WTC11 (cell line): ENCODE data around the gene RUFY2. TPM values are rescaled to one million over a fixed set of nuclear protein-coding genes. Genes with fewer than 3 reads are reported as not detected.
A peak's percentile ranks its signal among the peaks of the same experiment; 100 is the strongest.

Experiments
- ATAC-seq: fragments of 200-7000 bp; cut with Tn5 transposase; 2 replicates; pipeline ENCODE4 v1.10.0; 2021; ENCODE audit warnings: mild to moderate bottlenecking, moderate library complexity
- CTCF ChIA-PET: fragments of 300-600 bp; sonication (Branson Sonifier 250); formaldehyde crosslinking; loops from one replicate; lab custom pipeline; 2021; ENCODE audit warnings: antibody characterized with exemption; lab: Charles Lee
- POLR2A ChIA-PET: fragments of 350-600 bp; sonication (Branson Sonifier 250); formaldehyde crosslinking; loops from one replicate; lab custom pipeline; 2021; ENCODE audit warnings: antibody characterized with exemption; lab: Charles Lee
- DNase-seq: peaks from one replicate; pipeline ENCODE4 v3.0.0; 2021; ENCODE audit warnings: low spot score
- H3K27ac Mint-ChIP-seq: 2 replicates; pipeline ENCODE4 v1.8.0; 2021; ENCODE audit warnings: mixed read lengths
- H3K27me3 Mint-ChIP-seq: 2 replicates; pipeline ENCODE4 v1.8.0; 2021; ENCODE audit warnings: low read depth, mild to moderate bottlenecking, moderate library complexity, mixed read lengths
- H3K36me3 Mint-ChIP-seq: 2 replicates; pipeline ENCODE4 v1.8.0; 2021; ENCODE audit warnings: mixed read lengths
- H3K4me1 Mint-ChIP-seq: 2 replicates; pipeline ENCODE4 v1.8.0; 2022; ENCODE audit warnings: mixed read lengths
- H3K4me3 Mint-ChIP-seq: 2 replicates; pipeline ENCODE4 v1.8.0; 2021; ENCODE audit warnings: mild to moderate bottlenecking, moderate library complexity, mixed read lengths
- H3K9me3 Mint-ChIP-seq: 2 replicates; pipeline ENCODE4 v1.8.0; 2021; ENCODE audit warnings: mixed read lengths
- ATF1 ChIP-seq: sonication (generic); formaldehyde crosslinking; IDR thresholded peaks from 2 replicates; pipeline ENCODE4 v1.8.1; 2023; ENCODE audit warnings: mild to moderate bottlenecking, moderate library complexity, missing genetic modification reagents
- CTCF ChIP-seq: fragments of 200-600 bp; IDR thresholded peaks from 2 replicates; pipeline ENCODE4 v1.8.0; 2022; ENCODE audit warnings: antibody characterized with exemption
- ESRRA ChIP-seq: sonication (generic); formaldehyde crosslinking; IDR thresholded peaks from 2 replicates; pipeline ENCODE4 v1.8.1; 2022; ENCODE audit warnings: mild to moderate bottlenecking, missing genetic modification reagents, borderline replicate concordance
- ETV6 ChIP-seq: sonication (generic); formaldehyde crosslinking; IDR thresholded peaks from 2 replicates; pipeline ENCODE4 v1.8.1; 2022; ENCODE audit warnings: mild to moderate bottlenecking, missing genetic modification reagents
- IRF2 ChIP-seq: sonication (generic); formaldehyde crosslinking; IDR thresholded peaks from 2 replicates; pipeline ENCODE4 v1.8.0; 2022; ENCODE audit warnings: low read depth, missing genetic modification reagents, borderline replicate concordance
- JUN ChIP-seq: sonication (generic); formaldehyde crosslinking; IDR thresholded peaks from 2 replicates; pipeline ENCODE4 v1.8.0; 2023; ENCODE audit warnings: mild to moderate bottlenecking, missing genetic modification reagents
- MAX ChIP-seq: sonication (generic); formaldehyde crosslinking; IDR thresholded peaks from 2 replicates; pipeline ENCODE4 v1.8.0; 2022; ENCODE audit warnings: mild to moderate bottlenecking, missing genetic modification reagents
- NR3C1 ChIP-seq: sonication (generic); formaldehyde crosslinking; conservative IDR thresholded peaks from 2 replicates; pipeline ENCODE4 v1.8.1; 2023; ENCODE audit warnings: low read depth, mild to moderate bottlenecking, missing genetic modification reagents
- RELA ChIP-seq: sonication (generic); formaldehyde crosslinking; IDR thresholded peaks from 2 replicates; pipeline ENCODE4 v1.8.1; 2022; ENCODE audit warnings: missing genetic modification reagents, mild to moderate bottlenecking, borderline replicate concordance
- SMAD3 ChIP-seq: sonication (generic); formaldehyde crosslinking; IDR thresholded peaks from 2 replicates; pipeline ENCODE4 v1.8.0; 2022; ENCODE audit warnings: missing genetic modification reagents, mild to moderate bottlenecking, borderline replicate concordance
- SOX15 ChIP-seq: fragments of 250-450 bp; sonication (Bioruptor Pico); IDR thresholded peaks from 2 replicates; pipeline ENCODE4 v1.9.0; 2021; ENCODE audit warnings: mild to moderate bottlenecking
- TP53 ChIP-seq: sonication (generic); formaldehyde crosslinking; IDR thresholded peaks from 2 replicates; pipeline ENCODE4 v1.8.1; 2023; ENCODE audit warnings: mild to moderate bottlenecking, missing genetic modification reagents
- USF1 ChIP-seq: sonication (generic); formaldehyde crosslinking; IDR thresholded peaks from 2 replicates; pipeline ENCODE4 v1.8.0; 2022; ENCODE audit warnings: mild to moderate bottlenecking, missing genetic modification reagents
- ZNF232 ChIP-seq: sonication (generic); formaldehyde crosslinking; IDR thresholded peaks from 2 replicates; pipeline ENCODE4 v1.8.0; 2022; ENCODE audit warnings: mild to moderate bottlenecking, missing genetic modification reagents
- ZNF317 ChIP-seq: sonication (generic); formaldehyde crosslinking; IDR thresholded peaks from 2 replicates; pipeline ENCODE4 v1.8.1; 2023; ENCODE audit warnings: low read depth, mild to moderate bottlenecking, moderate library complexity, missing genetic modification reagents, borderline replicate concordance
- ZNF416 ChIP-seq: fragments of 250-450 bp; sonication (Bioruptor Pico); IDR thresholded peaks from 2 replicates; pipeline ENCODE4 v1.9.0; 2021; ENCODE audit warnings: mild to moderate bottlenecking, inconsistent platforms
- ZSCAN18 ChIP-seq: fragments of 250-450 bp; sonication (Bioruptor Pico); IDR thresholded peaks from 2 replicates; pipeline ENCODE4 v2.1.2; 2022; ENCODE audit warnings: mild to moderate bottlenecking, moderate library complexity
- total RNA-seq: library from RNA; stranded (reverse); gene quantifications from 3 replicates; pipeline ENCODE4 v1.2.3, GENCODE V29; 2021
- TF ChIP-seq, protein P1 (sequence below): sonication (generic); formaldehyde crosslinking; IDR thresholded peaks from 2 replicates; pipeline ENCODE4 v1.8.1; 2023; ENCODE audit warnings: mild to moderate bottlenecking, missing genetic modification reagents, moderate library complexity
- TF ChIP-seq, protein P2 (sequence below): sonication (generic); formaldehyde crosslinking; IDR thresholded peaks from 2 replicates; pipeline ENCODE4 v1.8.1; 2023; ENCODE audit warnings: mild to moderate bottlenecking, moderate library complexity, missing genetic modification reagents
- TF ChIP-seq, protein P3 (sequence below): sonication (generic); formaldehyde crosslinking; IDR thresholded peaks from 2 replicates; pipeline ENCODE4 v1.8.0; 2022; ENCODE audit warnings: mild to moderate bottlenecking, missing genetic modification reagents
- TF ChIP-seq, protein P4 (sequence below): sonication (generic); formaldehyde crosslinking; IDR thresholded peaks from 2 replicates; pipeline ENCODE4 v1.8.0; 2022; ENCODE audit warnings: mild to moderate bottlenecking, missing genetic modification reagents

Gene RUFY2
- total RNA-seq, 1 experiment from 2014 or later = 10.3 TPM

GRCh38 chr10:68333440-68334431, 73.3 kb downstream of the RUFY2 start:
- H3K36me3 Mint-ChIP-seq = peaks cover 44% of the 10 kb centered on the region
- H3K9me3 Mint-ChIP-seq = no peaks in the 10 kb centered on the region
- ChIA-PET CTCF (interaction anchor here (1.2 to 2.1 kb wide), 3 partner anchors 15 to 121 kb away, joined by 5 to 16 read pairs (median 10); no protein-coding TSS in a partner anchor), POLR2A (interaction anchor here (1.1 to 4.6 kb wide), 5 partner anchors 11 to 110 kb away, joined by 3 to 42 read pairs (median 7); partner anchors contain the start of gene ATOH7)
- ATAC-seq = no peak
- peak overlapping the region; percentile 99 for H3K4me3 Mint-ChIP-seq
- H3K27ac Mint-ChIP-seq = peak overlapping the region; percentile 99
- DNase-seq = no peak
- TF ChIP-seq ZSCAN18 (CRISPR knock-in tag) (no peak), USF1 (CRISPR knock-in tag) (peak; percentile 63; the same call in 1 of the 2 replicates)
- TF ChIP-seq, protein P1, sequence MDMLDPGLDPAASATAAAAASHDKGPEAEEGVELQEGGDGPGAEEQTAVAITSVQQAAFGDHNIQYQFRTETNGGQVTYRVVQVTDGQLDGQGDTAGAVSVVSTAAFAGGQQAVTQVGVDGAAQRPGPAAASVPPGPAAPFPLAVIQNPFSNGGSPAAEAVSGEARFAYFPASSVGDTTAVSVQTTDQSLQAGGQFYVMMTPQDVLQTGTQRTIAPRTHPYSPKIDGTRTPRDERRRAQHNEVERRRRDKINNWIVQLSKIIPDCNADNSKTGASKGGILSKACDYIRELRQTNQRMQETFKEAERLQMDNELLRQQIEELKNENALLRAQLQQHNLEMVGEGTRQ = peak; percentile 67
- TF ChIP-seq, all 79 proteins: peak for 2
- Mint-ChIP-seq H3K4me1 (peaks cover 47% of the 10 kb centered on the region), H3K27me3 (no peaks in the 10 kb centered on the region; the same call in 1 of the 2 replicates)

GRCh38 chr10:68333058-68333395, 74.0 kb downstream of the RUFY2 start:
- ChIA-PET POLR2A (interaction anchor here (0.7 to 4.6 kb wide), 7 partner anchors 12 to 545 kb away, joined by 3 to 42 read pairs (median 7); partner anchors contain the start of gene ATOH7), CTCF (interaction anchor here (1.8 to 2.1 kb wide), 2 partner anchors 16 to 120 kb away, joined by 10 to 16 read pairs; no protein-coding TSS in a partner anchor)
- H3K9me3 Mint-ChIP-seq = no peaks in the 10 kb centered on the region
- H3K27me3 Mint-ChIP-seq = no peaks in the 10 kb centered on the region; the same call in 1 of the 2 replicates
- ATAC-seq = no peak
- no peak for DNase-seq
- TF ChIP-seq ETV6 (CRISPR knock-in tag) (no peak), RELA (CRISPR knock-in tag) (no peak), ATF1 (CRISPR knock-in tag) (no peak), ZNF232 (no peak), SMAD3 (CRISPR knock-in tag) (no peak), TP53 (CRISPR knock-in tag) (no peak), ESRRA (CRISPR knock-in tag) (no peak), MAX (no peak), NR3C1 (CRISPR knock-in tag) (no peak), JUN (CRISPR knock-in tag) (no peak), IRF2 (no peak), SOX15 (CRISPR knock-in tag) (no peak), ZNF416 (CRISPR knock-in tag) (no peak), ZNF317 (CRISPR knock-in tag) (no peak), CTCF (no peak)
- TF ChIP-seq, protein P2, sequence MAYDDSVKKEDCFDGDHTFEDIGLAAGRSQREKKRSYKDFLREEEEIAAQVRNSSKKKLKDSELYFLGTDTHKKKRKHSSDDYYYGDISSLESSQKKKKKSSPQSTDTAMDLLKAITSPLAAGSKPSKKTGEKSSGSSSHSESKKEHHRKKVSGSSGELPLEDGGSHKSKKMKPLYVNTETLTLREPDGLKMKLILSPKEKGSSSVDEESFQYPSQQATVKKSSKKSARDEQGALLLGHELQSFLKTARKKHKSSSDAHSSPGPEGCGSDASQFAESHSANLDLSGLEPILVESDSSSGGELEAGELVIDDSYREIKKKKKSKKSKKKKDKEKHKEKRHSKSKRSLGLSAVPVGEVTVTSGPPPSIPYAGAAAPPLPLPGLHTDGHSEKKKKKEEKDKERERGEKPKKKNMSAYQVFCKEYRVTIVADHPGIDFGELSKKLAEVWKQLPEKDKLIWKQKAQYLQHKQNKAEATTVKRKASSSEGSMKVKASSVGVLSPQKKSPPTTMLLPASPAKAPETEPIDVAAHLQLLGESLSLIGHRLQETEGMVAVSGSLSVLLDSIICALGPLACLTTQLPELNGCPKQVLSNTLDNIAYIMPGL (CRISPR knock-in tag) = no peak
- TF ChIP-seq, protein P3, sequence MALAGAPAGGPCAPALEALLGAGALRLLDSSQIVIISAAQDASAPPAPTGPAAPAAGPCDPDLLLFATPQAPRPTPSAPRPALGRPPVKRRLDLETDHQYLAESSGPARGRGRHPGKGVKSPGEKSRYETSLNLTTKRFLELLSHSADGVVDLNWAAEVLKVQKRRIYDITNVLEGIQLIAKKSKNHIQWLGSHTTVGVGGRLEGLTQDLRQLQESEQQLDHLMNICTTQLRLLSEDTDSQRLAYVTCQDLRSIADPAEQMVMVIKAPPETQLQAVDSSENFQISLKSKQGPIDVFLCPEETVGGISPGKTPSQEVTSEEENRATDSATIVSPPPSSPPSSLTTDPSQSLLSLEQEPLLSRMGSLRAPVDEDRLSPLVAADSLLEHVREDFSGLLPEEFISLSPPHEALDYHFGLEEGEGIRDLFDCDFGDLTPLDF (CRISPR knock-in tag) = no peak
- TF ChIP-seq, protein P4, sequence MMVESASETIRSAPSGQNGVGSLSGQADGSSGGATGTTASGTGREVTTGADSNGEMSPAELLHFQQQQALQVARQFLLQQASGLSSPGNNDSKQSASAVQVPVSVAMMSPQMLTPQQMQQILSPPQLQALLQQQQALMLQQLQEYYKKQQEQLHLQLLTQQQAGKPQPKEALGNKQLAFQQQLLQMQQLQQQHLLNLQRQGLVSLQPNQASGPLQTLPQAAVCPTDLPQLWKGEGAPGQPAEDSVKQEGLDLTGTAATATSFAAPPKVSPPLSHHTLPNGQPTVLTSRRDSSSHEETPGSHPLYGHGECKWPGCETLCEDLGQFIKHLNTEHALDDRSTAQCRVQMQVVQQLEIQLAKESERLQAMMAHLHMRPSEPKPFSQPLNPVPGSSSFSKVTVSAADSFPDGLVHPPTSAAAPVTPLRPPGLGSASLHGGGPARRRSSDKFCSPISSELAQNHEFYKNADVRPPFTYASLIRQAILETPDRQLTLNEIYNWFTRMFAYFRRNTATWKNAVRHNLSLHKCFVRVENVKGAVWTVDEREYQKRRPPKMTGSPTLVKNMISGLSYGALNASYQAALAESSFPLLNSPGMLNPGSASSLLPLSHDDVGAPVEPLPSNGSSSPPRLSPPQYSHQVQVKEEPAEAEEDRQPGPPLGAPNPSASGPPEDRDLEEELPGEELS = no peak
- TF ChIP-seq, all 79 proteins: peak for 0
- Mint-ChIP-seq H3K36me3 (peaks cover 38% of the 10 kb centered on the region), H3K4me3 (peak overlapping the region; percentile 99), H3K27ac (peak overlapping the region; percentile 99), H3K4me1 (peaks cover 53% of the 10 kb centered on the region)
